Hepatocyte (in vitro differentiated cells): Measurements from ENCODE around the gene STYXL2. TPM values are rescaled to one million over a fixed set of nuclear protein-coding genes. Genes with fewer than 3 reads are reported as not detected.

ENCODE experiments used
- DNase-seq: peaks from one replicate; pipeline ENCODE4 v3.0.0-alpha.2; 2016; ENCODE audit warnings: low spot score
- H2AFZ ChIP-seq: fragments of 200-600 bp; sonication (generic); 2 replicates; pipeline ENCODE4 v1.6.0; 2016; ENCODE audit warnings: antibody characterized with exemption, mild to moderate bottlenecking
- H3K27ac ChIP-seq: fragments of 200-600 bp; sonication (generic); 2 replicates; pipeline ENCODE4 v1.5.1; 2016; ENCODE audit warnings: mild to moderate bottlenecking
- H3K27me3 ChIP-seq: fragments of 200-600 bp; sonication (generic); 2 replicates; pipeline ENCODE4 v1.6.1; 2016
- H3K36me3 ChIP-seq: fragments of 200-600 bp; sonication (generic); replicated peaks from 2 replicates; pipeline ENCODE4 v1.5.1; 2016; ENCODE audit warnings: low read depth; ENCODE audit not compliant: insufficient read depth
- H3K4me1 ChIP-seq: fragments of 200-600 bp; sonication (generic); 2 replicates; pipeline ENCODE4 v1.5.1; 2016; ENCODE audit warnings: mild to moderate bottlenecking, moderate library complexity; ENCODE audit not compliant: insufficient read depth
- H3K4me2 ChIP-seq: fragments of 200-600 bp; sonication (generic); 2 replicates; pipeline ENCODE4 v1.6.0; 2016
- H3K4me3 ChIP-seq: fragments of 200-600 bp; sonication (generic); 2 replicates; pipeline ENCODE4 v1.5.1; 2016; ENCODE audit warnings: mild to moderate bottlenecking
- H3K79me2 ChIP-seq: fragments of 200-600 bp; sonication (generic); 2 replicates; pipeline ENCODE4 v1.6.0; 2017; ENCODE audit warnings: mild to moderate bottlenecking
- H3K9me2 ChIP-seq: fragments of 200-600 bp; sonication (generic); replicated peaks from 2 replicates; pipeline ENCODE4 v1.6.0; 2017; ENCODE audit warnings: mild to moderate bottlenecking; ENCODE audit not compliant: insufficient read depth
- H3K9me3 ChIP-seq: fragments of 200-600 bp; sonication (generic); 2 replicates; pipeline ENCODE4 v1.5.1; 2016; ENCODE audit warnings: low read depth, mild to moderate bottlenecking
- H4K20me1 ChIP-seq: fragments of 200-600 bp; sonication (generic); 2 replicates; pipeline ENCODE4 v1.6.0; 2016; ENCODE audit warnings: mild to moderate bottlenecking; ENCODE audit not compliant: insufficient read depth, poor library complexity, severe bottlenecking
- CTCF ChIP-seq: fragments of 200-600 bp; sonication (generic); IDR thresholded peaks from 2 replicates; pipeline ENCODE4 v1.5.1; 2016; ENCODE audit warnings: antibody characterized with exemption, mild to moderate bottlenecking; ENCODE audit not compliant: poor library complexity
- EZH2 ChIP-seq: fragments of 200-600 bp; sonication (generic); IDR thresholded peaks from 2 replicates; pipeline ENCODE4 v1.6.1; 2016; ENCODE audit warnings: antibody characterized with exemption, mild to moderate bottlenecking, borderline replicate concordance
- EZH2phosphoT487 ChIP-seq: fragments of 200-600 bp; sonication (generic); IDR thresholded peaks from one replicate; pipeline ENCODE4 v1.6.1; 2018; ENCODE audit warnings: antibody characterized with exemption, mild to moderate bottlenecking, low read depth, moderate library complexity; ENCODE audit not compliant: unreplicated experiment, severe bottlenecking
- WGBS: methylation state at CpG from one replicate; pipeline ENCODE4 v1.1.6; 2016; ENCODE audit warnings: low lambda C conversion rate; ENCODE audit errors: missing lambda C conversion rate; 5-methylcytosine and 5-hydroxymethylcytosine counted together
- polyA plus RNA-seq: library from polyadenylated mRNA; unstranded; fragments of >200 nt; fragmentation: Nextera tagmentation; extraction: Ambion mirVana; gene quantifications from 2 replicates; pipeline ENCODE4 v1.2.1, GENCODE V29; 2016
- total RNA-seq: library from RNA; depleted of rRNA; stranded (reverse); fragments of >200 nt; gene quantifications from 2 replicates; pipeline ENCODE4 v1.2.3, GENCODE V29; 2014

STYXL2 gene
- total and polyA plus RNA-seq, 2 experiments from 2014 or later, result 0.07 to 0.40 TPM

- no peaks in the 10 kb centered on the region for H3K9me2 ChIP-seq
- H3K4me3 ChIP-seq, result no peak overlapping the region
- H3K27ac ChIP-seq, result peak overlapping the region; percentile 39
- no peaks in the 10 kb centered on the region for H3K27me3 ChIP-seq
- no peaks in the 10 kb centered on the region for H4K20me1 ChIP-seq
- H3K79me2 ChIP-seq, result no peaks in the 10 kb centered on the region
- whole genome bisulfite sequencing, result 78% methylated on average over 2 of the region's 2 CpGs
- no peak for DNase-seq
- H3K4me1 ChIP-seq, result peaks cover 9% of the 10 kb centered on the region
- H3K9me3 ChIP-seq, result no peaks in the 10 kb centered on the region
- TF ChIP-seq CTCF (no peak), EZH2phosphoT487 (no peak), EZH2 (no peak)
- H3K36me3 ChIP-seq, result no peaks in the 10 kb centered on the region
- H3K4me2 ChIP-seq, result peak overlapping the region; percentile 40
- no peak overlapping the region for H2AFZ ChIP-seq
Observed at GRCh38 chr1:167136806-167137205, 42.9 kb downstream of the STYXL2 start.

GRCh38 chr1:167137332-167137781 lies 43.5 kb downstream of the STYXL2 start:
- TF ChIP-seq CTCF (no peak), EZH2phosphoT487 (no peak)
- Histone ChIP-seq H3K27ac (peak overlapping the region; percentile 39), H3K9me3 (no peaks in the 10 kb centered on the region), H3K36me3 (no peaks in the 10 kb centered on the region), H2AFZ (no peak overlapping the region), H3K4me1 (peaks cover 9% of the 10 kb centered on the region), H4K20me1 (no peaks in the 10 kb centered on the region), H3K9me2 (no peaks in the 10 kb centered on the region), H3K4me3 (no peak overlapping the region), H3K27me3 (no peaks in the 10 kb centered on the region), H3K79me2 (no peaks in the 10 kb centered on the region), H3K4me2 (peak overlapping the region; percentile 40)
- 32% methylated on average over 6 of the region's 6 CpGs for WGBS
- no peak for DNase-seq

- WGBS, result 38% methylated on average over 3 of the region's 3 CpGs
- H3K27me3 ChIP-seq, result no peaks in the 10 kb centered on the region
- H3K4me2 ChIP-seq, result peak overlapping the region; percentile 40
- H3K9me3 ChIP-seq, result no peaks in the 10 kb centered on the region
- H3K4me1 ChIP-seq, result peaks cover 9% of the 10 kb centered on the region
- no peak overlapping the region for H3K4me3 ChIP-seq
- no peaks in the 10 kb centered on the region for H3K79me2 ChIP-seq
- TF ChIP-seq CTCF, result no peak
- no peak for TF ChIP-seq EZH2phosphoT487
- no peak for TF ChIP-seq EZH2
- DNase-seq, result no peak
- H3K36me3 ChIP-seq, result no peaks in the 10 kb centered on the region
- H2AFZ ChIP-seq, result no peak overlapping the region
- peak overlapping the region; percentile 39 for H3K27ac ChIP-seq
- no peaks in the 10 kb centered on the region for H3K9me2 ChIP-seq
- H4K20me1 ChIP-seq, result no peaks in the 10 kb centered on the region
Observed at GRCh38 chr1:167137793-167138510, 44.1 kb downstream of the STYXL2 start.
